ENCODE measurements around the gene TMEM167B. TPM values are rescaled to one million over a fixed set of nuclear protein-coding genes. Genes with fewer than 3 reads are reported as not detected.

TMEM167B gene
- total and polyA plus RNA-seq, 2 donors (not counting 1 experiment from before 2014, with no cell fraction given), result 12.0 to 40.9 TPM

GRCh38 chr1:109045595-109045994 is 45.0 kb upstream of the TMEM167B start:
- intact Hi-C loops (cut with micrococcal nuclease), result loop anchor here (10.0 kb wide), 2 partner anchors 481 to 969 kb away; partner anchors contain the start of gene EEIG2
- POLR2A ChIA-PET, result no interaction called here

GRCh38 chr1:109046671-109047070 is 43.9 kb upstream of the TMEM167B start:
- no peak overlapping the region for H3K9ac ChIP-seq (ENCODE audit: low read length)
- Mint-ChIP-seq H3K27ac (no peak overlapping the region), H3K4me3 (no peak overlapping the region), H3K9me3 (ENCODE audit: insufficient read depth) (no peaks in the 10 kb centered on the region), H3K27me3 (peaks cover 16% of the 10 kb centered on the region), H3K4me1 (peaks cover 5% of the 10 kb centered on the region)
- no peak overlapping the region for H2AFZ ChIP-seq (ENCODE audit: insufficient read depth, low read depth, low read length, poor library complexity, severe bottlenecking)
- POLR2A ChIA-PET, result interaction anchor here (0.5 kb wide), 1 partner anchor 19 kb away, joined by 3 read pairs; no protein-coding TSS in a partner anchor
- DNase-seq (no peak), ATAC-seq (ENCODE audit: low read depth) (no peak)
- TF ChIP-seq CTCF (IDR thresholded peaks at IDR 0.05) (no peak), EZH2 (IDR thresholded peaks at IDR 0.05; ENCODE audit: borderline replicate concordance, insufficient read depth, low read depth, low read length, poor library complexity, severe bottlenecking) (no peak)
- H3K9me3 ChIP-seq (ENCODE audit: control extremely low read depth in 1 of 3, control insufficient read depth in 2 of 3, insufficient read depth in 1 of 3, low read length in 2 of 3), result no peaks in the 10 kb centered on the region
- no peaks in the 10 kb centered on the region for H3K79me2 ChIP-seq (ENCODE audit: control insufficient read depth, insufficient read depth, low read length)
- no peaks in the 10 kb centered on the region for H3K27me3 ChIP-seq (replicated peaks in 1 of 4; ENCODE audit: control extremely low read depth in 1 of 4, control insufficient read depth in 3 of 4, insufficient read depth in 4 of 4, low read length in 3 of 4)
- no peaks in the 10 kb centered on the region for H3K36me3 ChIP-seq (replicated peaks in 1 of 2; ENCODE audit: control extremely low read depth in 1 of 2, control insufficient read depth in 1 of 2, extremely low read depth in 1 of 2, insufficient read depth in 2 of 2, low read length in 1 of 2)
- no peaks in the 10 kb centered on the region for H4K20me1 ChIP-seq (ENCODE audit: control insufficient read depth, insufficient read depth, low read length, poor library complexity, severe bottlenecking)
- 86% methylated on average over 3 of the region's 4 CpGs for WGBS (ENCODE audit: insufficient coverage)
- H3K4me2 ChIP-seq (replicated peaks; ENCODE audit: low read depth, low read length, poor library complexity, severe bottlenecking), result no peak overlapping the region
- H3K4me1 ChIP-seq (ENCODE audit: control insufficient read depth in 2 of 2, insufficient read depth in 2 of 2, low read length in 2 of 2), result peaks cover 0 to 3% of the 10 kb centered on the region in 2 donors
- intact Hi-C loops (cut with micrococcal nuclease), result loop anchor here (10.0 kb wide), 2 partner anchors 482 to 968 kb away; partner anchors contain the start of gene EEIG2
- H3K27ac ChIP-seq (ENCODE audit: low read length in 2 of 2), result no peak overlapping the region
- H3K4me3 ChIP-seq (ENCODE audit: control extremely low read depth in 1 of 5, extremely low read depth in 1 of 5, insufficient read depth in 1 of 5, low read depth in 2 of 5, low read length in 4 of 5), result no peak overlapping the region
- CTCF ChIA-PET, result no interaction called here

More at GRCh38 chr1:109045595-109045994, 45.0 kb upstream of the TMEM167B start:
- no peak overlapping the region for H3K4me2 ChIP-seq (replicated peaks; ENCODE audit: low read depth, low read length, poor library complexity, severe bottlenecking)
- H2AFZ ChIP-seq (ENCODE audit: insufficient read depth, low read depth, low read length, poor library complexity, severe bottlenecking), result no peak overlapping the region
- no peaks in the 10 kb centered on the region for H3K36me3 ChIP-seq (replicated peaks in 1 of 2; ENCODE audit: control extremely low read depth in 1 of 2, control insufficient read depth in 1 of 2, extremely low read depth in 1 of 2, insufficient read depth in 2 of 2, low read length in 1 of 2)
- CTCF ChIA-PET, result no interaction called here
- H3K27me3 ChIP-seq (replicated peaks in 1 of 4; ENCODE audit: control extremely low read depth in 1 of 4, control insufficient read depth in 3 of 4, insufficient read depth in 4 of 4, low read length in 3 of 4), result no peaks in the 10 kb centered on the region
- H3K27ac ChIP-seq (ENCODE audit: low read length in 2 of 2), result no peak overlapping the region
- H3K9ac ChIP-seq (ENCODE audit: low read length), result no peak overlapping the region
- peaks cover 5% of the 10 kb centered on the region for H3K79me2 ChIP-seq (ENCODE audit: control insufficient read depth, insufficient read depth, low read length)
- H3K9me3 Mint-ChIP-seq (ENCODE audit: insufficient read depth), result no peaks in the 10 kb centered on the region
- H3K4me3 Mint-ChIP-seq, result no peak overlapping the region
- TF ChIP-seq EZH2 (IDR thresholded peaks at IDR 0.05; ENCODE audit: borderline replicate concordance, insufficient read depth, low read depth, low read length, poor library complexity, severe bottlenecking), result no peak
- no peak for TF ChIP-seq CTCF (IDR thresholded peaks at IDR 0.05)
- DNase-seq (no peak), ATAC-seq (ENCODE audit: low read depth) (no peak)
- H3K27ac Mint-ChIP-seq, result no peak overlapping the region
- H4K20me1 ChIP-seq (ENCODE audit: control insufficient read depth, insufficient read depth, low read length, poor library complexity, severe bottlenecking), result no peaks in the 10 kb centered on the region
- H3K4me1 Mint-ChIP-seq, result peaks cover 10% of the 10 kb centered on the region
- peaks cover 15% of the 10 kb centered on the region for H3K27me3 Mint-ChIP-seq
- peaks cover 2 to 3% of the 10 kb centered on the region in 2 donors for H3K4me1 ChIP-seq (ENCODE audit: control insufficient read depth in 2 of 2, insufficient read depth in 2 of 2, low read length in 2 of 2)
- no peak overlapping the region for H3K4me3 ChIP-seq (ENCODE audit: control extremely low read depth in 1 of 5, extremely low read depth in 1 of 5, insufficient read depth in 1 of 5, low read depth in 2 of 5, low read length in 4 of 5)
- peaks cover 0 to 3% (median 0%) of the 10 kb centered on the region in 3 donors for H3K9me3 ChIP-seq (ENCODE audit: control extremely low read depth in 1 of 3, control insufficient read depth in 2 of 3, insufficient read depth in 1 of 3, low read length in 2 of 3)
- WGBS (ENCODE audit: insufficient coverage), result no CpG with 5 or more reads among the region's 1 CpG
